ENCODE measurements around the gene UPF2.

DNA sequence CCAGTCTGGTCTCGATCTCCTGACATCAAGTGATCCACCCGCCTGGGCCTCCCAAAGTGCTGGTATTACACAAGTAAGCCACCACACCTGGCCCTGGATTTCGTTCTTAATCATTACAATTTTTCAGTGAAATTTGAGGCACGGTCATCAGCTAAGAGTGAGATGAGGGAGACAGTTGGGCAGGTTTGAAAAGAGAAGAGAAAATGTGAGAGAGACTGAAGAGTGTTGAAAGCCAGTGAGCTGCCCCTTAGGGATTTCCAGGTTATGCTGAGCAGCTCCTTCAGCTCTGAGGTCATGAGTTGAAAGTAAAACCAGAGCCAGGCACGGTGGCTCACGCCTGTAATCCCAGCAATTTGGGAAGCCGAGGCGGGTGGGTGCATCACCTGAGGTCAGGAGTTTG, 5.9 kb upstream of the UPF2 start:
- TF ChIP-seq, protein P1, sequence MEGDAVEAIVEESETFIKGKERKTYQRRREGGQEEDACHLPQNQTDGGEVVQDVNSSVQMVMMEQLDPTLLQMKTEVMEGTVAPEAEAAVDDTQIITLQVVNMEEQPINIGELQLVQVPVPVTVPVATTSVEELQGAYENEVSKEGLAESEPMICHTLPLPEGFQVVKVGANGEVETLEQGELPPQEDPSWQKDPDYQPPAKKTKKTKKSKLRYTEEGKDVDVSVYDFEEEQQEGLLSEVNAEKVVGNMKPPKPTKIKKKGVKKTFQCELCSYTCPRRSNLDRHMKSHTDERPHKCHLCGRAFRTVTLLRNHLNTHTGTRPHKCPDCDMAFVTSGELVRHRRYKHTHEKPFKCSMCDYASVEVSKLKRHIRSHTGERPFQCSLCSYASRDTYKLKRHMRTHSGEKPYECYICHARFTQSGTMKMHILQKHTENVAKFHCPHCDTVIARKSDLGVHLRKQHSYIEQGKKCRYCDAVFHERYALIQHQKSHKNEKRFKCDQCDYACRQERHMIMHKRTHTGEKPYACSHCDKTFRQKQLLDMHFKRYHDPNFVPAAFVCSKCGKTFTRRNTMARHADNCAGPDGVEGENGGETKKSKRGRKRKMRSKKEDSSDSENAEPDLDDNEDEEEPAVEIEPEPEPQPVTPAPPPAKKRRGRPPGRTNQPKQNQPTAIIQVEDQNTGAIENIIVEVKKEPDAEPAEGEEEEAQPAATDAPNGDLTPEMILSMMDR (IDR thresholded peaks at IDR 0.05): no peak
- TF ChIP-seq POLR2A (IDR thresholded peaks at IDR 0.05): no peak

Data from thyroid gland (tissue), 4 donors.